H1 (cell line): Measurements from ENCODE around the gene CERS5. TPM values are rescaled to one million over a fixed set of nuclear protein-coding genes. Genes with fewer than 3 reads are reported as not detected.

ENCODE experiments used
- CTCF ChIA-PET: fragments of 300-600 bp; sonication (Branson Sonifier 250); formaldehyde crosslinking; loops from one replicate; lab custom pipeline; 2021; ENCODE audit not compliant: partially characterized antibody; lab: Charles Lee
- POLR2A ChIA-PET: fragments of 300-600 bp; sonication (Branson Sonifier 250); formaldehyde crosslinking; loops from one replicate; lab custom pipeline; 2021; ENCODE audit warnings: inconsistent platforms; ENCODE audit not compliant: partially characterized antibody; lab: Charles Lee
- DNase-seq, 2 experiments: peaks; one replicate each; pipeline versions ENCODE4 v3.0.0 to v3.0.0-alpha.2; 2010 to 2022; ENCODE audit warnings: low spot score in 2 of 2, low read depth in 1 of 2, mixed read lengths in 1 of 2
- FAIRE-seq: peaks from 2 replicates; lab custom pipeline; 2011; peaks lifted over from hg19 to GRCh38; lab: Jason Lieb, UNC
- H2AFZ ChIP-seq: 2 replicates; pipeline ENCODE4 v1.8.1; 2012; ENCODE audit warnings: low read length, inconsistent platforms
- H2AK5ac ChIP-seq: 2 replicates; pipeline ENCODE4 v1.6.1; 2013; ENCODE audit warnings: low read depth, low read length
- H2BK120ac ChIP-seq: replicated peaks from 2 replicates; pipeline ENCODE3; 2013; ENCODE audit warnings: low read depth, low read length, inconsistent platforms
- H2BK12ac ChIP-seq: 2 replicates; pipeline ENCODE4 v1.6.1; 2013; ENCODE audit warnings: low read depth, low read length
- H2BK15ac ChIP-seq: 2 replicates; pipeline ENCODE4 v1.6.1; 2013; ENCODE audit warnings: low read length
- H2BK20ac ChIP-seq: 2 replicates; pipeline ENCODE4 v1.6.1; 2013; ENCODE audit warnings: low read length
- H2BK5ac ChIP-seq: 2 replicates; pipeline ENCODE4 v1.6.1; 2013; ENCODE audit warnings: low read depth, low read length
- H3K14ac ChIP-seq: 2 replicates; pipeline ENCODE4 v1.6.1; 2013; ENCODE audit warnings: inconsistent platforms; ENCODE audit not compliant: insufficient read length
- H3K18ac ChIP-seq: 2 replicates; pipeline ENCODE4 v1.6.1; 2013; ENCODE audit warnings: low read length; ENCODE audit errors: extremely low read depth
- H3K23ac ChIP-seq: 2 replicates; pipeline ENCODE4 v1.6.1; 2013; ENCODE audit warnings: inconsistent platforms; ENCODE audit not compliant: insufficient read length
- H3K23me2 ChIP-seq: 2 replicates; pipeline ENCODE4 v1.6.1; 2013; ENCODE audit warnings: low read depth, low read length
- H3K27ac ChIP-seq: 2 replicates; pipeline ENCODE4 v1.6.1; 2011; ENCODE audit warnings: low read depth, low read length, inconsistent platforms
- H3K27me3 ChIP-seq, 4 experiments: replicated peaks in 1 of 4; 1 replicate in 1 of 4; 2 replicates in 3 of 4; pipeline versions ENCODE4 v1.6.1 to v1.8.1; 2011 to 2013; ENCODE audit warnings: low read length in 3 of 4, mild to moderate bottlenecking in 3 of 4, inconsistent platforms in 2 of 4, mixed read lengths in 2 of 4, moderate library complexity in 1 of 4; ENCODE audit not compliant: control insufficient read depth in 3 of 4, insufficient read depth in 3 of 4; ENCODE audit errors: extremely low read depth in 1 of 4
- H3K36me3 ChIP-seq, 4 experiments: 2 replicates each; pipeline versions ENCODE4 v1.6.1 to v1.8.1; 2011 to 2013; ENCODE audit warnings: mild to moderate bottlenecking in 4 of 4, low read length in 3 of 4, moderate library complexity in 2 of 4, control low read depth in 1 of 4, inconsistent platforms in 1 of 4; ENCODE audit not compliant: insufficient read depth in 4 of 4, control insufficient read depth in 2 of 4
- H3K4ac ChIP-seq: replicated peaks from 2 replicates; pipeline ENCODE3; 2013; ENCODE audit warnings: low read length, low read depth, mixed read lengths, inconsistent platforms; ENCODE audit not compliant: insufficient read length
- H3K4me1 ChIP-seq, 4 experiments: replicated peaks in 1 of 4; 1 replicate in 1 of 4; 2 replicates in 3 of 4; pipeline versions ENCODE4 v1.6.1 to v1.8.1; 2011 to 2013; ENCODE audit warnings: low read length in 3 of 4, inconsistent platforms in 2 of 4, mixed read lengths in 1 of 4; ENCODE audit not compliant: insufficient read depth in 4 of 4, control insufficient read depth in 3 of 4
- H3K4me2 ChIP-seq, 2 experiments: 2 replicates each; pipeline versions ENCODE4 v1.6.1 to v1.8.1; 2011 to 2013; ENCODE audit warnings: low read depth in 2 of 2, low read length in 2 of 2, control low read depth in 1 of 2, inconsistent platforms in 1 of 2, mild to moderate bottlenecking in 1 of 2; ENCODE audit not compliant: insufficient read depth in 1 of 2
- H3K4me3 ChIP-seq, 4 experiments: fragments of 200-600, 300-600 bp in 1 of 4; sonication (generic), shearing (Covaris generic), sonication (Bioruptor Twin) in 1 of 4; 2 replicates each; pipeline versions ENCODE4 v1.5.1 to v1.8.1; 2011 to 2016; ENCODE audit warnings: low read length in 4 of 4, low read depth in 3 of 4, control low read depth in 2 of 4, inconsistent platforms in 2 of 4, mild to moderate bottlenecking in 2 of 4, mixed read lengths in 1 of 4, moderate library complexity in 1 of 4; ENCODE audit not compliant: insufficient read depth in 2 of 4; ENCODE audit errors: extremely low read depth in 1 of 4
- H3K56ac ChIP-seq: replicated peaks from 2 replicates; pipeline ENCODE3; 2013; ENCODE audit warnings: low read depth, mild to moderate bottlenecking, mixed read lengths, low read length, inconsistent platforms; ENCODE audit not compliant: insufficient read length
- H3K79me1 ChIP-seq: 2 replicates; pipeline ENCODE4 v1.6.1; 2013; ENCODE audit warnings: low read depth, low read length, control low read depth
- H3K79me2 ChIP-seq, 2 experiments: 2 replicates each; pipeline versions ENCODE4 v1.6.1 to v1.8.1; 2012 to 2013; ENCODE audit warnings: low read length in 2 of 2, mild to moderate bottlenecking in 2 of 2, inconsistent platforms in 1 of 2; ENCODE audit not compliant: insufficient read depth in 2 of 2, control insufficient read depth in 1 of 2
- H3K9ac ChIP-seq, 4 experiments: replicated peaks in 1 of 4; 1 replicate in 1 of 4; 2 replicates in 3 of 4; pipeline versions ENCODE4 v1.6.1 to v1.8.1; 2011 to 2013; ENCODE audit warnings: low read depth in 3 of 4, low read length in 3 of 4, control low read depth in 2 of 4, mild to moderate bottlenecking in 2 of 4, moderate library complexity in 2 of 4, inconsistent platforms in 1 of 4; ENCODE audit errors: extremely low read depth in 1 of 4
- H3K9me3 ChIP-seq, 2 experiments: 2 replicates each; pipeline versions ENCODE4 v1.6.1 to v1.8.1; 2012 to 2013; ENCODE audit warnings: mild to moderate bottlenecking in 2 of 2, moderate library complexity in 2 of 2, control low read depth in 1 of 2, inconsistent platforms in 1 of 2, low read depth in 1 of 2, low read length in 1 of 2, mixed read lengths in 1 of 2; ENCODE audit not compliant: insufficient read depth in 2 of 2
- H4K20me1 ChIP-seq, 2 experiments: replicated peaks in 1 of 2; 2 replicates each; pipeline versions ENCODE3 to v1.8.1; 2011 to 2013; ENCODE audit warnings: inconsistent platforms in 2 of 2, low read length in 2 of 2, mild to moderate bottlenecking in 1 of 2; ENCODE audit not compliant: insufficient read depth in 2 of 2, control insufficient read depth in 1 of 2
- H4K5ac ChIP-seq: 2 replicates; pipeline ENCODE4 v1.6.1; 2013; ENCODE audit warnings: low read length, low read depth, mixed read lengths, inconsistent platforms; ENCODE audit not compliant: insufficient read length
- H4K8ac ChIP-seq: 2 replicates; pipeline ENCODE4 v1.8.0; 2013; ENCODE audit warnings: mild to moderate bottlenecking, moderate library complexity, low read length, inconsistent platforms; ENCODE audit not compliant: insufficient read depth; ENCODE audit errors: extremely low read depth
- H4K91ac ChIP-seq: replicated peaks from 2 replicates; pipeline ENCODE3; 2013; ENCODE audit warnings: low read length, mixed read lengths, inconsistent platforms; ENCODE audit not compliant: insufficient read length
- BACH1 ChIP-seq: IDR thresholded peaks from 2 replicates; pipeline ENCODE4 v1.6.1; 2012; ENCODE audit warnings: low read length, improper control_type of control experiment
- CHD1 ChIP-seq: IDR thresholded peaks from 2 replicates; pipeline ENCODE4 v1.6.1; 2012; ENCODE audit warnings: low read depth, low read length, improper control_type of control experiment
- EP300 ChIP-seq, 2 experiments: IDR thresholded peaks; 1 replicate in 1 of 2; 2 replicates in 1 of 2; pipeline ENCODE4 v1.6.1; 2011 to 2012; ENCODE audit warnings: low read depth in 2 of 2, low read length in 2 of 2, mild to moderate bottlenecking in 2 of 2, borderline replicate concordance in 1 of 2, inconsistent platforms in 1 of 2, moderate library complexity in 1 of 2
- HDAC6 ChIP-seq: IDR thresholded peaks from one replicate; pipeline ENCODE4 v1.7.1; 2012; ENCODE audit warnings: low read depth, mild to moderate bottlenecking, inconsistent platforms, low read length, moderate library complexity
- JUND ChIP-seq: IDR thresholded peaks from 2 replicates; pipeline ENCODE4 v1.6.1; 2011; ENCODE audit warnings: mild to moderate bottlenecking, improper control_type of control experiment, low read length
- KDM5A ChIP-seq: fragments of 200-600 bp; IDR thresholded peaks from 2 replicates; pipeline ENCODE4 v1.7.1; 2012; ENCODE audit warnings: mild to moderate bottlenecking, low read length, inconsistent platforms, mixed read lengths
- NRF1 ChIP-seq: IDR thresholded peaks from 2 replicates; pipeline ENCODE4 v1.6.1; 2011; ENCODE audit warnings: mild to moderate bottlenecking, low read depth, low read length, improper control_type of control experiment
- POU5F1 ChIP-seq: IDR thresholded peaks from 2 replicates; pipeline ENCODE4 v1.6.1; 2011; ENCODE audit warnings: low read depth, mild to moderate bottlenecking, low read length, moderate library complexity
- RXRA ChIP-seq: IDR thresholded peaks from 2 replicates; pipeline ENCODE4 v1.6.1; 2011; ENCODE audit warnings: low read depth, mild to moderate bottlenecking, low read length, moderate library complexity; ENCODE audit not compliant: insufficient read depth
- SAP30 ChIP-seq: fragments of 300-600 bp; sonication (generic); IDR thresholded peaks from 2 replicates; pipeline ENCODE4 v1.7.1; 2012; ENCODE audit warnings: low read length, moderate library complexity, mild to moderate bottlenecking, inconsistent platforms; ENCODE audit not compliant: insufficient read depth, insufficient replicate concordance
- SUZ12 ChIP-seq: fragments of 200-600 bp; sonication (generic); IDR thresholded peaks from 2 replicates; pipeline ENCODE4 v1.6.1; 2012; ENCODE audit warnings: mild to moderate bottlenecking, inconsistent platforms, low read length, moderate library complexity, mixed read lengths
- TAF1 ChIP-seq: IDR thresholded peaks from 2 replicates; pipeline ENCODE4 v1.6.1; 2011; ENCODE audit warnings: mild to moderate bottlenecking, low read depth, low read length
- TAF7 ChIP-seq: optimal IDR thresholded peaks from 2 replicates; pipeline ENCODE3; 2011; ENCODE audit warnings: low read depth, mild to moderate bottlenecking, inconsistent platforms, low read length, moderate library complexity, borderline replicate concordance
- TBP ChIP-seq: IDR thresholded peaks from 2 replicates; pipeline ENCODE4 v1.6.1; 2011; ENCODE audit warnings: low read depth, low read length, improper control_type of control experiment
- whole genome bisulfite sequencing, 2 experiments: shearing (Covaris generic) in 1 of 2; methylation state at CpG; one replicate each; pipeline versions ENCODE4 v1.1.6 to v1.1.7; 2013 to 2015; ENCODE audit warnings: low lambda C conversion rate in 2 of 2, mixed read lengths in 2 of 2, inconsistent platforms in 1 of 2, low coverage in 1 of 2, missing lambda C conversion rate in 1 of 2; ENCODE audit not compliant: insufficient replicate concordance in 2 of 2, insufficient coverage in 1 of 2, insufficient read length in 1 of 2; ENCODE audit errors: extremely low coverage in 1 of 2, missing lambda C conversion rate in 1 of 2; 5-methylcytosine and 5-hydroxymethylcytosine counted together
- polyA plus RNA-seq, 7 experiments: library from polyadenylated mRNA; depleted of rRNA in 3 of 7; stranded (reverse) in 5 of 7; unstranded in 2 of 7; fragments of >200 nt in 5 of 7; fragments of 200-250 nt in 2 of 7; gene quantifications; 1 replicate in 5 of 7; 2 replicates in 1 of 7; 4 replicates in 1 of 7; pipeline versions ENCODE4 v1.2.1 to v1.2.3, GENCODE V29; 2011 to 2013; ENCODE audit warnings: missing spikeins in 2 of 7, mixed read lengths in 2 of 7
- total RNA-seq: library from RNA; stranded (reverse); fragmentation: NEBNext Ultra II Directional; extraction: Animal tissue kit (Norgen Biotek cat#: 25700); gene quantifications from 2 replicates; pipeline ENCODE4 v1.2.1, GENCODE V29; 2021

CERS5 gene
- total and polyA plus RNA-seq, 2 of the 8 experiments (the other 6 are each of a cell fraction or from before 2014, with no cell fraction given) = 69.2 to 119 TPM

GRCh38 chr12:50117057-50117622, 50.0 kb downstream of the CERS5 start:
- CTCF ChIA-PET = interaction anchor here (0.6 to 32.9 kb wide), 7 partner anchors 9 to 431 kb away, joined by 3 to 625 read pairs (median 4); partner anchors contain the start of gene SMARCD1

More at GRCh38 chr12:50117057-50117622, 50.0 kb downstream of the CERS5 start:
- Histone ChIP-seq H3K23ac (no peak overlapping the region), H3K18ac (no peak overlapping the region), H2AK5ac (no peak overlapping the region), H2BK5ac (no peak overlapping the region), H2BK12ac (no peak overlapping the region), H3K27me3 (no peaks in the 10 kb centered on the region), H3K4ac (no peak overlapping the region), H3K9ac (no peak overlapping the region), H2AFZ (no peak overlapping the region), H2BK120ac (no peak overlapping the region), H3K9me3 (no peaks in the 10 kb centered on the region), H3K4me2 (no peak overlapping the region), H4K20me1 (peaks cover 0 to under 1% of the 10 kb centered on the region in 2 experiments), H3K36me3 (peaks cover 0 to 3% (median 0%) of the 10 kb centered on the region in 4 experiments; a peak in 1 of 8 replicates), H3K79me2 (peaks cover 0 to 13% of the 10 kb centered on the region in 2 experiments; a peak in 2 of 4 replicates), H4K91ac (no peak overlapping the region), H4K5ac (no peak overlapping the region), H3K14ac (no peak overlapping the region), H2BK15ac (no peak overlapping the region), H3K27ac (no peak overlapping the region), H3K23me2 (peaks cover 7% of the 10 kb centered on the region), H2BK20ac (no peak overlapping the region), H3K4me1 (no peaks in the 10 kb centered on the region), H4K8ac (no peak overlapping the region), H3K4me3 (no peak overlapping the region), H3K79me1 (no peaks in the 10 kb centered on the region; the same call in 1 of the 2 replicates), H3K56ac (no peak overlapping the region)
- DNase-seq (no peak), FAIRE-seq (no peak)
- POLR2A ChIA-PET = interaction anchor here (0.8 to 27.1 kb wide), 4 partner anchors 10 to 50 kb away, joined by 3 to 457 read pairs (median 10); partner anchors contain the start of genes CERS5, GPD1 and SMARCD1
- WGBS, 2 experiments = 95% methylated on average over 5 of the region's 6 CpGs; no CpG with 5 or more reads in 1 of the 2 experiments
- TF ChIP-seq HDAC6 (no peak), TAF7 (no peak), JUND (no peak), KDM5A (no peak), BACH1 (no peak), TBP (no peak), CHD1 (no peak), POU5F1 (no peak), RXRA (no peak), EP300 (IDR thresholded peaks at IDR 0.05; ENCODE audit: borderline replicate concordance in 1 of 2, low read depth in 2 of 2, low read length in 2 of 2) (no peak), SUZ12 (no peak), TAF1 (no peak), NRF1 (no peak), SAP30 (no peak)
